GM12873 (cell line): Measurements from ENCODE around the gene OR5I1.

Source experiments
- TF ChIP-seq, protein P1 (sequence below): IDR thresholded peaks from 2 replicates; pipeline ENCODE4 v1.5.1; 2012; ENCODE audit warnings: low read depth, mild to moderate bottlenecking, moderate library complexity, low read length, control low read depth; ENCODE audit not compliant: insufficient read depth; ENCODE audit errors: missing control alignments

Gene OR5I1

GRCh38 chr11:55936300-55936699 lies at the start of gene OR5I1:
Gene OR5I1 (minus strand): TSS chr11:55936400. CDS start chr11:55936400, 0 bp downstream.
- TF ChIP-seq, protein P1, sequence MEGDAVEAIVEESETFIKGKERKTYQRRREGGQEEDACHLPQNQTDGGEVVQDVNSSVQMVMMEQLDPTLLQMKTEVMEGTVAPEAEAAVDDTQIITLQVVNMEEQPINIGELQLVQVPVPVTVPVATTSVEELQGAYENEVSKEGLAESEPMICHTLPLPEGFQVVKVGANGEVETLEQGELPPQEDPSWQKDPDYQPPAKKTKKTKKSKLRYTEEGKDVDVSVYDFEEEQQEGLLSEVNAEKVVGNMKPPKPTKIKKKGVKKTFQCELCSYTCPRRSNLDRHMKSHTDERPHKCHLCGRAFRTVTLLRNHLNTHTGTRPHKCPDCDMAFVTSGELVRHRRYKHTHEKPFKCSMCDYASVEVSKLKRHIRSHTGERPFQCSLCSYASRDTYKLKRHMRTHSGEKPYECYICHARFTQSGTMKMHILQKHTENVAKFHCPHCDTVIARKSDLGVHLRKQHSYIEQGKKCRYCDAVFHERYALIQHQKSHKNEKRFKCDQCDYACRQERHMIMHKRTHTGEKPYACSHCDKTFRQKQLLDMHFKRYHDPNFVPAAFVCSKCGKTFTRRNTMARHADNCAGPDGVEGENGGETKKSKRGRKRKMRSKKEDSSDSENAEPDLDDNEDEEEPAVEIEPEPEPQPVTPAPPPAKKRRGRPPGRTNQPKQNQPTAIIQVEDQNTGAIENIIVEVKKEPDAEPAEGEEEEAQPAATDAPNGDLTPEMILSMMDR, result no peak

DNA sequence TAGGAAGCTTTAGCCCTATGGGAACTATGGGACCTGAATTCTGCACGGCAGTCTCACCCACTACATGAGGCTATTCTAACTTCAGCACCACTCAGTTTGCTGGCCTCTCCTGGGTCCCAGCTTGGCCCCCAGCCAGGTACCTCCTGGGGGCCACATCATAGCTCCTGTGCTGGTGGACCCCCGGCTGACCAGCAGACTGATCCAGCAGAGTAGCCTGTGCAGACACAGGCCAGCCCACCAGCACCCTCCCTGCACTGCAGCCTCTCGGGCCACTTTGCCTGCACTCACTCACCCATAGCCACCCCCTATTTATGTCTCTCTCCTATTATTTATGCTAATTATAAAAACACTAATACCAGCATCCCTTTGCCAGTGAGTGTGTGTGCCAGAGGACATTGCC lies 34.7 kb upstream of the OR5I1 start:
- TF ChIP-seq, protein P1, result no peak

- TF ChIP-seq, protein P1, result no peak
Measured at GRCh38 chr11:55969845-55970244, 33.6 kb upstream of the OR5I1 start, which contains the start of gene OR10AG1. Gene OR10AG1 (minus strand): TSS chr11:55969945. CDS start chr11:55969907, 38 bp downstream.

DNA sequence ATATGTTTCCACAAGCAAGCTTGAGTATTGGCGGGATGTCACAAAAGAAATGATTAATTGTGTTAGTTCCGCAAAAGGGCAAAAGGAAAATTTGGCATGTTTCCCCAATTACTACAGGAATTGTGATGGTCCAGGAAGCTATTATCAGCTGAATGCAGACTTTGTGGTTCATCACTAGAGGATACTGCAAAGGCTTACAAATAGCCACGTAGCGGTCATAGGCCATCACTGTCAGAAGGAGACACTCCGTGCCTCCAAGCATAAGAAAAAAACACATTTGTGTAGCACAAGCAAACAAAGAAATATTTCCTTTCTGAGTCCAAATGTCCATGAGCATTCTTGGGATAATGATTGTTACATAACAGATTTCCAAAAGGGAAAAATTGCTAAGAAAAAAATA lies 31.7 kb upstream of the OR5I1 start:
- TF ChIP-seq, protein P1, result no peak

- TF ChIP-seq, protein P1, result no peak
Measured at GRCh38 chr11:55966391-55966790, 30.2 kb upstream of the OR5I1 start.

GRCh38 chr11:55956521-55956920 lies 20.3 kb upstream of the OR5I1 start:
- TF ChIP-seq, protein P1, result no peak

- TF ChIP-seq, protein P1, result no peak
Measured at GRCh38 chr11:55949330-55949729, 13.1 kb upstream of the OR5I1 start.
